Smooth muscle cell of bladder (primary cell): ENCODE measurements around the gene PLEKHG4B. TPM values are rescaled to one million over a fixed set of nuclear protein-coding genes. Genes with fewer than 3 reads are reported as not detected.

ENCODE experiments used
- total RNA-seq: library from RNA; depleted of rRNA; stranded (reverse); fragments of >200 nt; gene quantifications from 2 replicates; pipeline ENCODE4 v1.2.3, GENCODE V29; 2014

PLEKHG4B gene, protein sequence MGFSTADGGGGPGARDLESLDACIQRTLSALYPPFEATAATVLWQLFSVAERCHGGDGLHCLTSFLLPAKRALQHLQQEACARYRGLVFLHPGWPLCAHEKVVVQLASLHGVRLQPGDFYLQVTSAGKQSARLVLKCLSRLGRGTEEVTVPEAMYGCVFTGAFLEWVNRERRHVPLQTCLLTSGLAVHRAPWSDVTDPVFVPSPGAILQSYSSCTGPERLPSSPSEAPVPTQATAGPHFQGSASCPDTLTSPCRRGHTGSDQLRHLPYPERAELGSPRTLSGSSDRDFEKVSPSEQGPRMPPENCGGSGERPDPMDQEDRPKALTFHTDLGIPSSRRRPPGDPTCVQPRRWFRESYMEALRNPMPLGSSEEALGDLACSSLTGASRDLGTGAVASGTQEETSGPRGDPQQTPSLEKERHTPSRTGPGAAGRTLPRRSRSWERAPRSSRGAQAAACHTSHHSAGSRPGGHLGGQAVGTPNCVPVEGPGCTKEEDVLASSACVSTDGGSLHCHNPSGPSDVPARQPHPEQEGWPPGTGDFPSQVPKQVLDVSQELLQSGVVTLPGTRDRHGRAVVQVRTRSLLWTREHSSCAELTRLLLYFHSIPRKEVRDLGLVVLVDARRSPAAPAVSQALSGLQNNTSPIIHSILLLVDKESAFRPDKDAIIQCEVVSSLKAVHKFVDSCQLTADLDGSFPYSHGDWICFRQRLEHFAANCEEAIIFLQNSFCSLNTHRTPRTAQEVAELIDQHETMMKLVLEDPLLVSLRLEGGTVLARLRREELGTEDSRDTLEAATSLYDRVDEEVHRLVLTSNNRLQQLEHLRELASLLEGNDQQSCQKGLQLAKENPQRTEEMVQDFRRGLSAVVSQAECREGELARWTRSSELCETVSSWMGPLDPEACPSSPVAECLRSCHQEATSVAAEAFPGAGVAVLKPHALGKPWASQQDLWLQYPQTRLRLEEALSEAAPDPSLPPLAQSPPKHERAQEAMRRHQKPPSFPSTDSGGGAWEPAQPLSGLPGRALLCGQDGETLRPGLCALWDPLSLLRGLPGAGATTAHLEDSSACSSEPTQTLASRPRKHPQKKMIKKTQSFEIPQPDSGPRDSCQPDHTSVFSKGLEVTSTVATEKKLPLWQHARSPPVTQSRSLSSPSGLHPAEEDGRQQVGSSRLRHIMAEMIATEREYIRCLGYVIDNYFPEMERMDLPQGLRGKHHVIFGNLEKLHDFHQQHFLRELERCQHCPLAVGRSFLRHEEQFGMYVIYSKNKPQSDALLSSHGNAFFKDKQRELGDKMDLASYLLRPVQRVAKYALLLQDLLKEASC (N-terminal part only)
- under 0.01 TPM in 1 of 2 replicates, not detected in the other for total RNA-seq

DNA sequence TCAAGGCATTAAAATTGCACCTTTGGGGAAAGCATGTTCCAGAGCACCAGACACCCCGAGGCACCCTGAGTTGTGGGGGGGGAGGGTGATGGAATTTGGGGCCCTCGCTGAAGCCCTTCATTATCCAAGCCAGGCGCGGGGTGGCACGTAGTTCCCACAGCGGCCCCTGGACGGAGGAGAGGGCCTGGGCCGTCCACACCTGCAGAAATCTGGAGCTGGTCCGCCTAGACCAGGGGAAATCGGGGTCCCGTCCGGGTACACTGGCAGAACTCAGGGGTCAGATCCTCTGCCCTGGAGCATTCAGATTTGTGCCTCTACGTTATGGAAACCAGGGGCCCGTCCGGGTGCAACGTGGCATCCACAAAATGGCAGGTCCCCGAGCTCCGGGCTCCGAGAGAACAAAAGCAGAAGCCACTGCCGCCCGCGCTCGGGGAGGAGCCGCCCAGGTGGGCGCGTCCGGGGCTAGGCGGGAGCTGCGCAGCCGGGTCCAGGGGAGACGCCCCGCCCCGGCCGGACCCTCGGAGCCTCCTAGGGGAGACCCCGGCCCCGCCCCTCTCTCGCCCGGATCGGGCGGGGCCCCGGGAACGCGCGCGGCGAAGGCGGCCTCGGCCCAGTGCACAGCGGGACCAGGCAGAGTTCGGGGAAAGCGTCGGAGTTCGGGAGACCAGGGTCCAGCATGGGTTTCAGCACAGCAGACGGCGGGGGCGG lies at the start of gene PLEKHG4B:
PLEKHG4B (plus strand) TSS at position 613 of the 708 bp plus-strand sequence; CDS start at position 677, 64 bp downstream.

DNA sequence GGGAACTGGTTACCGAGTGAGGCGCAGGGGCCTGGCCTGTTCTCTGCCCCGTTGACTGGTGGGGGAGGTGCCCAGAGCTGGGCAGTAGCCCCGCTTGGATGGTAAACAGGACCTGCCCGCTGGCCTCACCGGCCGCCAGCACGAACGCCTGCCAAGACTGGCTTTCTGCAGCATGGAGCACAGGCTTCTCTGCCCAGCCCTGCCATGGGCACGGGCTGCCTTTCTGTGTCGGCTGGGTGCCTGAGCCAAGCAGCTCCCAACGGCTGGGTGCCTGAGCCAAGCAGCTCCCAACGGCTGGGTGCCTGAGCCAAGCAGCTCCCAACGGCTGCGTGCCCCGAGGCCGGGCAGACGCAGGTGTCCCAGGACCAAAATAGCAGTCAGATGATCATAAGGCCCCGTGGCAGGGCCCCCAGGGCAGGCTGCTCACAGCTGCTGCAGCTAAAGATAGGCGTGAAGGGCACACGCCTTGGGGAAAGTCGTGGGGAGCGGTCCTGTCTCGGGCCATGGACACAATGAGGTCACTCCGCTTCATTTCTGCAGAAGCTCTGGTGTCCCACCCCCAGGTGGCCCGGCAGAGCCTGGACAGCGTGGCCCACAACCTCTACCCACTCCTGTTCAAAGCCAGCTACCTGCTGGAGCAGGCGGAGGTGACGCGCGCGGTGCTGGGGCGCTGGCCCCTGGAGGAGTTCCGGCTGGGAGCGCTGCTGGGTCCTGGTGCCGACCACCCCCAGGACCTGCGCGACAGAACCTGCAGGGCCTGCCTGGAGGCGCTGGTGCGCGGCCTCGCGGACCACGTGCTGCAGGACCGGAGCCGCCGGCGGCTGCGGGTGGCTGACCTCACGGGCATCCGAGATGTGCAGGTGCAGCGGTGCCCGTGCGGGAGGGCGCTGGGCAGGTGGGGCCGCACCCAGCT lies 99.3 kb downstream of the PLEKHG4B start, which contains the start of gene LRRC14B:
LRRC14B (plus strand) TSS at position 460 of the 913 bp plus-strand sequence; CDS start at position 504, 44 bp downstream.

GRCh38 chr5:217494-218456 lies 125.8 kb downstream of the PLEKHG4B start, which contains the start of the genes CCDC127 and SDHA:
CCDC127 (minus strand) TSS chr5:218153; CDS start chr5:216849, 1,304 bp downstream.
SDHA (plus strand) TSS chr5:218320; CDS start chr5:218356, 36 bp downstream.

Other genes with a start within 250 kb of the PLEKHG4B start
- gene LRRC14B, start 99.3 kb downstream of the PLEKHG4B start, total RNA-seq, result not detected in 2 replicates
- 3.8 and 7.0 TPM in 2 replicates for gene CCDC127, start 126.0 kb downstream of the PLEKHG4B start, total RNA-seq
- 128 and 130 TPM in 2 replicates for gene SDHA, start 126.2 kb downstream of the PLEKHG4B start, total RNA-seq
- gene PDCD6, start 179.5 kb downstream of the PLEKHG4B start, total RNA-seq, result 149 and 167 TPM in 2 replicates
- 21.9 and 27.0 TPM in 2 replicates for gene AHRR, start 229.5 kb downstream of the PLEKHG4B start, total RNA-seq